Upper lobe of right lung (tissue), 1 donor: ENCODE measurements around the gene CEP89. TPM values are rescaled to one million over a fixed set of nuclear protein-coding genes. Genes with fewer than 3 reads are reported as not detected.

Source experiments
- ATAC-seq: fragments of 200-7000 bp; cut with Tn5 transposase; one replicate; pipeline ENCODE4 v1.9.1; 2020; ENCODE audit warnings: mild to moderate bottlenecking, moderate library complexity
- DNase-seq: peaks from one replicate; pipeline ENCODE4 v3.0.0-alpha.2; 2020
- H3K27ac ChIP-seq: fragments of 200-600 bp; one replicate; pipeline ENCODE4 v1.8.0; 2022
- H3K27me3 ChIP-seq: fragments of 200-600 bp; one replicate; pipeline ENCODE4 v1.8.0; 2022; ENCODE audit warnings: mild to moderate bottlenecking
- H3K36me3 ChIP-seq: fragments of 200-600 bp; one replicate; pipeline ENCODE4 v1.8.0; 2022
- H3K4me1 ChIP-seq: fragments of 200-600 bp; one replicate; pipeline ENCODE4 v1.8.0; 2022
- H3K4me3 ChIP-seq: fragments of 200-600 bp; one replicate; pipeline ENCODE4 v1.8.0; 2022; ENCODE audit warnings: mild to moderate bottlenecking
- H3K9me3 ChIP-seq: fragments of 200-600 bp; one replicate; pipeline ENCODE4 v1.8.0; 2022
- intact Hi-C: fragments of 100-400 bp; cut with DNase I; formaldehyde crosslinking; loops from one replicate; pipeline ENCODE4 v1.11.0; 2022
- total RNA-seq: library from RNA; stranded (reverse); fragmentation: NEBNext Ultra II Directional; extraction: Animal tissue kit (Norgen Biotek cat#: 25700); gene quantifications from one replicate; pipeline ENCODE4 v1.2.1, GENCODE V29; 2021
- TF ChIP-seq, protein P1 (sequence below): fragments of 200-600 bp; IDR thresholded peaks from one replicate; pipeline ENCODE4 v1.8.0; 2022; ENCODE audit warnings: antibody characterized with exemption
- donor health status: DM: no; HTN: yes; CAD: no; lungs with severe emphysema.

The CEP89 gene
- total RNA-seq, 1 donor from 2014 or later, result 19.3 TPM

DNA sequence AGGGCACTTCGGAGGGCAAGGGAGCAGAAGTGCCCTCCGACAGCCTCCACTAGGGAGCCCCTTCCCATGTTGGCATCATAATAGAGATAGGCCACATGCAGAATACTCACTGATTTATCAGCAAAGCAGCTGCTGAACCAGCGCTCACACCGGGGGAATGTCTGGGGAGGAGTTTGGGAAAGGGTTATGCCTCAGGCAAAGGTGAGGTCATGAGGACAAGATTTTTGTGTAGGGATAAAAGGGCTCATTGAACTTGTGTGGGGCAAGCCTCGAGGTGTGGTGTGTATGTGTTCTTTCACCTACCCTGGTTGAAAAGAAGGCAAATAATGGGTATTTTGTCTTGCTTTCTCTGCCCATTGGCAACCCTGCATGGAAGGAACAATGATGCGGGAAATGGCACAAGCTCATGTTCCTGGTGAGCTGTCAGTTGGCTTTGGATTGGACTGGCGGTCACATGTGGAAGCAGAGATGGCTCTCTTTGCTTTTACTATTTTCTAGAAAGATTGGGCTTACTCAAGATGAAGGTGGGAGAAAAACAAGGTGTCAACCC is 63.0 kb downstream of the CEP89 start:
- H3K27me3 ChIP-seq, result no peaks in the 10 kb centered on the region
- intact Hi-C loops, result no loop called here
- ATAC-seq, result no peak
- DNase-seq, result no peak
- no peaks in the 10 kb centered on the region for H3K4me1 ChIP-seq
- no peak overlapping the region for H3K4me3 ChIP-seq
- H3K36me3 ChIP-seq, result peaks cover 16% of the 10 kb centered on the region
- TF ChIP-seq, protein P1, sequence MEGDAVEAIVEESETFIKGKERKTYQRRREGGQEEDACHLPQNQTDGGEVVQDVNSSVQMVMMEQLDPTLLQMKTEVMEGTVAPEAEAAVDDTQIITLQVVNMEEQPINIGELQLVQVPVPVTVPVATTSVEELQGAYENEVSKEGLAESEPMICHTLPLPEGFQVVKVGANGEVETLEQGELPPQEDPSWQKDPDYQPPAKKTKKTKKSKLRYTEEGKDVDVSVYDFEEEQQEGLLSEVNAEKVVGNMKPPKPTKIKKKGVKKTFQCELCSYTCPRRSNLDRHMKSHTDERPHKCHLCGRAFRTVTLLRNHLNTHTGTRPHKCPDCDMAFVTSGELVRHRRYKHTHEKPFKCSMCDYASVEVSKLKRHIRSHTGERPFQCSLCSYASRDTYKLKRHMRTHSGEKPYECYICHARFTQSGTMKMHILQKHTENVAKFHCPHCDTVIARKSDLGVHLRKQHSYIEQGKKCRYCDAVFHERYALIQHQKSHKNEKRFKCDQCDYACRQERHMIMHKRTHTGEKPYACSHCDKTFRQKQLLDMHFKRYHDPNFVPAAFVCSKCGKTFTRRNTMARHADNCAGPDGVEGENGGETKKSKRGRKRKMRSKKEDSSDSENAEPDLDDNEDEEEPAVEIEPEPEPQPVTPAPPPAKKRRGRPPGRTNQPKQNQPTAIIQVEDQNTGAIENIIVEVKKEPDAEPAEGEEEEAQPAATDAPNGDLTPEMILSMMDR, result no peak
- H3K9me3 ChIP-seq, result no peaks in the 10 kb centered on the region
- no peak overlapping the region for H3K27ac ChIP-seq

DNA sequence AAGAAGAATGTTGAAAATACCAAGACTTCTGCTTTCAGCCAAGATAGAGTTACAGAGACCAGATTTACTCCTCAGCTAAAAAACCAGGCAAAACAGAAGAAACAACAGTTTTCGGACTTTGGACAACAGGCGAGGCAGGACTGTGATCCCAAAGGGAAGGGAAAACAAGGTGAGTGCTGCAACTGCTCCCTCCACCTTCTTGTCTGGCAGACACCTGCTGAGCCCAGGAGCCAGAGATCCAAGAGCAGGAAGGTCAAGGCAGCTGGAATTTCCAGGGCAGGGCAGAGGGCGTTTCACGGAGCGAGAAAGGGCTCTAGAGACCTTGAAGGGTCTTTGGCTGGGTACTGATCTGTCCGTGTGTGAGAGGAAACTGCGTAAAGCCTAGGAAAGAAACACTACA is 69.3 kb downstream of the CEP89 start:
- no peak overlapping the region for H3K4me3 ChIP-seq
- H3K36me3 ChIP-seq, result peaks cover 32% of the 10 kb centered on the region
- DNase-seq, result no peak
- ATAC-seq, result no peak
- no peaks in the 10 kb centered on the region for H3K9me3 ChIP-seq
- intact Hi-C loops, result no loop called here
- TF ChIP-seq, protein P1, result no peak
- no peaks in the 10 kb centered on the region for H3K27me3 ChIP-seq
- no peak overlapping the region for H3K27ac ChIP-seq
- no peaks in the 10 kb centered on the region for H3K4me1 ChIP-seq

DNA sequence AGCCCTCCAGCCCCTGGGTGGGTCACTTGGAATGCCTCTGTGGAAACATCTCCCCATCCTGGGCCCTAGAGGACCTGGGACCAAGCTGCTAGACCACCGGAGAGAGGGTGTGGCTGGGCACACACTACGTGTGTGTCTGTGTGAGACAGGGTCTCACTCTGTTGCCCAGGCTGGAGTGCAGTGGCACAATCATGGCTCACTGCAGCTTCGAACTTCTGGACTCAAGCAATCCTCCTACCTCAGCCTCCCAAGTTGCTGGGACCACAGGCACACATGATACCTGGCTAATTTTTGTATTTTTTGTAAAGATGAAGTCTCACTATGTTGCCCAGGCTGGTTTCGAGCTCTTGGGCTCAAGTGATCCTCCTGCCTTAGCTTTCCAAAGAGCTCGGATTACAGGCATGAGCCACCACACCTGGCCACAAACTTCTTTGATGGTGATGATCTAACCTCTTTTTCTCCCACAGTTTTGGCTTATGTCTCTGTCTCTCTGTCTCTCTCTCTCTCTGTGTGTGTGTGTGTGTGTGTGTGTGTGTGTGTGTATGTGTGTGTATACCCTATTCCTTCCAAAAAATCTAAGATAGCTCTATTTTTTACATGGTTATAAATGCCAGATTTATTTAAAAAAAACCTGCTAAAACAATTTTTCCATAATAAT is 70.1 kb downstream of the CEP89 start:
- ATAC-seq, result no peak
- TF ChIP-seq, protein P1, result no peak

DNA sequence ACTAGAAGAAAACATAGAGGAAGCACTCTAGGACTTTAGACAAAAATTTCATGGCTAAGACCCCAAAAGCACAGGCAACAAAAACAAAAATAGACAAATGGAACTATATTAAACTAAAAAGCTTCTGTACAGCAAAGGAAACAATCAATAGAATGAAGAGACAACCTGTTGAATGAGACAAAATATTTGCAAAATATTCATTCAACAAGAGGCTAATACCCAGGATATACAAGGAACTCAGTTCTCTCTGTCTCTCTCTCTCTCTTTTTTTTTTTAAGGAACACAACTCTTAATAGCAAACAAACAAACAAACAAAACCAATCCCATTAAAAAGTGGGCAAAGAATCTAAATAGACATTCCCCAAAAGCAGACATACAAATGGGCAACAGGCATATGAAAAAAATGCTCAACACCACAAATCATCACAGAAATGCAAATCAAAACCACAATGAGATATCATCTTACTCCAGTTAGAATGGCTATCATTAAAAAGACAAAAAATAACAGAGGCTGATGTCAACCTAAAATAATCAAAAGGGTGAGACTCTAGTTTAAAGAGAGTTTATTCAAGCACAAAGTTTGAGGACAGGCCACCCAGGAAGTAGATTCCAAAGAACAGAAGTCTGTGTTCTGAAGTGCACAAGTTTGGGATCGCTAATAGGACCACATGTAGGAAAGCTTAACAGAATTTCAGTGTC is 75.1 kb downstream of the CEP89 start:
- DNase-seq (no peak), ATAC-seq (no peak)
- intact Hi-C loops, result no loop called here
- TF ChIP-seq, protein P1, result no peak
- H3K27me3 ChIP-seq, result no peaks in the 10 kb centered on the region
- H3K9me3 ChIP-seq, result peaks cover 2% of the 10 kb centered on the region
- no peak overlapping the region for H3K4me3 ChIP-seq
- H3K27ac ChIP-seq, result no peak overlapping the region
- peaks cover 24% of the 10 kb centered on the region for H3K36me3 ChIP-seq
- no peaks in the 10 kb centered on the region for H3K4me1 ChIP-seq

More for the DNA sequence above, 70.1 kb downstream of the CEP89 start:
- no peaks in the 10 kb centered on the region for H3K27me3 ChIP-seq
- intact Hi-C loops, result no loop called here
- DNase-seq, result no peak
- H3K9me3 ChIP-seq, result no peaks in the 10 kb centered on the region
- H3K36me3 ChIP-seq, result peaks cover 28% of the 10 kb centered on the region
- no peak overlapping the region for H3K4me3 ChIP-seq
- no peaks in the 10 kb centered on the region for H3K4me1 ChIP-seq
- H3K27ac ChIP-seq, result no peak overlapping the region

DNA sequence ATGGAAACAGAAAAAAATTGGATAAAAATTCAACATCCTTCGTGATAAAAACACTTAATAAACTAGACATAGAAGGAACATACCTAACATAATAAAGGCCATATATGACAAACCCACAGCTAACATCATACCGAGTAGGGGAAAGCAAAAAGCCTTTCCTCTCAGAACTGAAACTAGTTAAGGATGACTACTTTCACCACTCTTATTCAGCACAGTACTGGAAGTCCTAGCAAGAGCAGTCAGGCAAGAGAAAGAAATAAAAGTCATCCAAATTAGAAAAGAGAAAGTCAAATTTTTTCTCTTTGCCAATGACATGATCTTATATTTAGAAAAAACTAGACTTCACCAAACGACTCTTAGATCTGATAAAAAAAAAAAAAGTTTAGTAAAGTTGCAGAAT is 76.4 kb downstream of the CEP89 start:
- H3K36me3 ChIP-seq, result peaks cover 22% of the 10 kb centered on the region
- no peaks in the 10 kb centered on the region for H3K27me3 ChIP-seq
- no peak for DNase-seq
- ATAC-seq, result no peak
- H3K9me3 ChIP-seq, result peaks cover 7% of the 10 kb centered on the region
- H3K27ac ChIP-seq, result no peak overlapping the region
- H3K4me3 ChIP-seq, result no peak overlapping the region
- TF ChIP-seq, protein P1, result no peak
- H3K4me1 ChIP-seq, result no peaks in the 10 kb centered on the region
- intact Hi-C loops, result no loop called here
